K562 treated with DMSO at 1 percent for 4 hours (cell line): ENCODE results near the gene CENPVL1. TPM values are rescaled to one million over a fixed set of nuclear protein-coding genes. Genes with fewer than 3 reads are reported as not detected.

Experiments
- total RNA-seq: library from RNA; unstranded; fragments of 300-600 nt; gene quantifications from 2 replicates; pipeline ENCODE4 v1.2.3, GENCODE V29; 2022; ENCODE audit not compliant: insufficient read depth

CENPVL1 gene
- total RNA-seq, result not detected in 2 replicates

GRCh38 chrX:51710277-51711164 is at the start of gene CENPVL1:
CENPVL1 (plus strand) TSS chrX:51710512; CDS start chrX:51710512, 0 bp downstream.

GRCh38 chrX:51682720-51683062 is 27.6 kb upstream of the CENPVL1 start, which contains the start of gene CENPVL2:
CENPVL2 (minus strand) TSS chrX:51682831; CDS start chrX:51682831, 0 bp downstream.

GRCh38 chrX:51743179-51743957 is 33.1 kb downstream of the CENPVL1 start, which contains the start of gene GSPT2:
GSPT2 (plus strand) TSS chrX:51743442; CDS start chrX:51743627, 185 bp downstream.

Other genes starting within 250 kb of the CENPVL1 start
- not detected in 2 replicates for gene NUDT11, start 213.9 kb upstream of the CENPVL1 start, total RNA-seq
- not detected in 2 replicates for gene CENPVL3, start 91.6 kb upstream of the CENPVL1 start, total RNA-seq
- not detected in 2 replicates for gene CENPVL2, start 27.7 kb upstream of the CENPVL1 start, total RNA-seq
- 2.2 and 4.2 TPM in 2 replicates for gene GSPT2, start 32.9 kb downstream of the CENPVL1 start, total RNA-seq
- gene MAGED1, start 183.1 kb downstream of the CENPVL1 start, total RNA-seq, result 19.1 and 21.1 TPM in 2 replicates